ENCODE measurements around the gene FSCN2. TPM values are rescaled to one million over a fixed set of nuclear protein-coding genes. Genes with fewer than 3 reads are reported as not detected.

The FSCN2 gene
- total and polyA plus RNA-seq, 2 experiments from 2014 or later, result 0.13 to 1.6 TPM

- TF ChIP-seq ZNF331 (CRISPR knock-in tag; IDR thresholded peaks at IDR 0.05; ENCODE audit: low read depth) (no peak), ETS1 (IDR thresholded peaks at IDR 0.05) (no peak), EZH2phosphoT487 (IDR thresholded peaks at IDR 0.05; ENCODE audit: unreplicated experiment) (no peak), CREB1 (CRISPR knock-in tag; IDR thresholded peaks at IDR 0.05; ENCODE audit: low read depth) (no peak), STAT1 (IDR thresholded peaks at IDR 0.05; ENCODE audit: unreplicated experiment) (no peak), EZH2 (IDR thresholded peaks at IDR 0.05; ENCODE audit: low read depth, unreplicated experiment) (no peak), CTCF (conservative IDR thresholded peaks at IDR 0.05; ENCODE audit: low read depth in 2 of 2) (no peak), REST (IDR thresholded peaks at IDR 0.05; ENCODE audit: unreplicated experiment) (no peak), NANOG (IDR thresholded peaks at IDR 0.05; ENCODE audit: borderline replicate concordance) (no peak)
- TF ChIP-seq, protein P1, sequence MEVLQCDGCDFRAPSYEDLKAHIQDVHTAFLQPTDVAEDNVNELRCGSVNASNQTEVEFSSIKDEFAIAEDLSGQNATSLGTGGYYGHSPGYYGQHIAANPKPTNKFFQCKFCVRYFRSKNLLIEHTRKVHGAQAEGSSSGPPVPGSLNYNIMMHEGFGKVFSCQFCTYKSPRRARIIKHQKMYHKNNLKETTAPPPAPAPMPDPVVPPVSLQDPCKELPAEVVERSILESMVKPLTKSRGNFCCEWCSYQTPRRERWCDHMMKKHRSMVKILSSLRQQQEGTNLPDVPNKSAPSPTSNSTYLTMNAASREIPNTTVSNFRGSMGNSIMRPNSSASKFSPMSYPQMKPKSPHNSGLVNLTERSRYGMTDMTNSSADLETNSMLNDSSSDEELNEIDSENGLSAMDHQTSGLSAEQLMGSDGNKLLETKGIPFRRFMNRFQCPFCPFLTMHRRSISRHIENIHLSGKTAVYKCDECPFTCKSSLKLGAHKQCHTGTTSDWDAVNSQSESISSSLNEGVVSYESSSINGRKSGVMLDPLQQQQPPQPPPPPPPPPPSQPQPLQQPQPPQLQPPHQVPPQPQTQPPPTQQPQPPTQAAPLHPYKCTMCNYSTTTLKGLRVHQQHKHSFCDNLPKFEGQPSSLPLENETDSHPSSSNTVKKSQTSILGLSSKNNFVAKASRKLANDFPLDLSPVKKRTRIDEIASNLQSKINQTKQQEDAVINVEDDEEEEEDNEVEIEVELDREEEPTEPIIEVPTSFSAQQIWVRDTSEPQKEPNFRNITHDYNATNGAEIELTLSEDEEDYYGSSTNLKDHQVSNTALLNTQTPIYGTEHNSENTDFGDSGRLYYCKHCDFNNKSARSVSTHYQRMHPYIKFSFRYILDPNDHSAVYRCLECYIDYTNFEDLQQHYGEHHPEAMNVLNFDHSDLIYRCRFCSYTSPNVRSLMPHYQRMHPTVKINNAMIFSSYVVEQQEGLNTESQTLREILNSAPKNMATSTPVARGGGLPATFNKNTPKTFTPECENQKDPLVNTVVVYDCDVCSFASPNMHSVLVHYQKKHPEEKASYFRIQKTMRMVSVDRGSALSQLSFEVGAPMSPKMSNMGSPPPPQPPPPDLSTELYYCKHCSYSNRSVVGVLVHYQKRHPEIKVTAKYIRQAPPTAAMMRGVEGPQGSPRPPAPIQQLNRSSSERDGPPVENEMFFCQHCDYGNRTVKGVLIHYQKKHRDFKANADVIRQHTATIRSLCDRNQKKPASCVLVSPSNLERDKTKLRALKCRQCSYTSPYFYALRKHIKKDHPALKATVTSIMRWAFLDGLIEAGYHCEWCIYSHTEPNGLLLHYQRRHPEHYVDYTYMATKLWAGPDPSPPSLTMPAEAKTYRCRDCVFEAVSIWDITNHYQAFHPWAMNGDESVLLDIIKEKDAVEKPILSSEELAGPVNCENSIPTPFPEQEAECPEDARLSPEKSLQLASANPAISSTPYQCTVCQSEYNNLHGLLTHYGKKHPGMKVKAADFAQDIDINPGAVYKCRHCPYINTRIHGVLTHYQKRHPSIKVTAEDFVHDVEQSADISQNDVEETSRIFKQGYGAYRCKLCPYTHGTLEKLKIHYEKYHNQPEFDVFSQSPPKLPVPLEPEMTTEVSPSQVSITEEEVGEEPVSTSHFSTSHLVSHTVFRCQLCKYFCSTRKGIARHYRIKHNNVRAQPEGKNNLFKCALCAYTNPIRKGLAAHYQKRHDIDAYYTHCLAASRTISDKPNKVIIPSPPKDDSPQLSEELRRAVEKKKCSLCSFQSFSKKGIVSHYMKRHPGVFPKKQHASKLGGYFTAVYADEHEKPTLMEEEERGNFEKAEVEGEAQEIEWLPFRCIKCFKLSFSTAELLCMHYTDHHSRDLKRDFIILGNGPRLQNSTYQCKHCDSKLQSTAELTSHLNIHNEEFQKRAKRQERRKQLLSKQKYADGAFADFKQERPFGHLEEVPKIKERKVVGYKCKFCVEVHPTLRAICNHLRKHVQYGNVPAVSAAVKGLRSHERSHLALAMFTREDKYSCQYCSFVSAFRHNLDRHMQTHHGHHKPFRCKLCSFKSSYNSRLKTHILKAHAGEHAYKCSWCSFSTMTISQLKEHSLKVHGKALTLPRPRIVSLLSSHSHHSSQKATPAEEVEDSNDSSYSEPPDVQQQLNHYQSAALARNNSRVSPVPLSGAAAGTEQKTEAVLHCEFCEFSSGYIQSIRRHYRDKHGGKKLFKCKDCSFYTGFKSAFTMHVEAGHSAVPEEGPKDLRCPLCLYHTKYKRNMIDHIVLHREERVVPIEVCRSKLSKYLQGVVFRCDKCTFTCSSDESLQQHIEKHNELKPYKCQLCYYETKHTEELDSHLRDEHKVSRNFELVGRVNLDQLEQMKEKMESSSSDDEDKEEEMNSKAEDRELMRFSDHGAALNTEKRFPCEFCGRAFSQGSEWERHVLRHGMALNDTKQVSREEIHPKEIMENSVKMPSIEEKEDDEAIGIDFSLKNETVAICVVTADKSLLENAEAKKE (CRISPR knock-in tag; IDR thresholded peaks at IDR 0.05), result no peak
- Histone ChIP-seq H3K27me3 (ENCODE audit: insufficient read depth) (no peaks in the 10 kb centered on the region), H3K9me2 (ENCODE audit: insufficient read depth) (no peaks in the 10 kb centered on the region), H3K36me3 (ENCODE audit: insufficient read depth) (peaks cover 53% of the 10 kb centered on the region), H3F3A (replicated peaks; ENCODE audit: low read depth) (peaks cover 9% of the 10 kb centered on the region; the same call in 1 of the 2 replicates), H3K79me2 (replicated peaks; ENCODE audit: insufficient read depth) (peaks cover 5% of the 10 kb centered on the region; the same call in 1 of the 2 replicates), H3K27ac (ENCODE audit: low read depth) (no peak overlapping the region), H3K4me2 (no peak overlapping the region), H3K4me1 (ENCODE audit: insufficient read depth) (no peaks in the 10 kb centered on the region), H3K4me3 (no peak overlapping the region), H4K20me1 (replicated peaks; ENCODE audit: insufficient read depth) (peaks cover 19% of the 10 kb centered on the region; the same call in 1 of the 2 replicates), H2AFZ (no peak overlapping the region)
- Mint-ChIP-seq H3K9me3 (no peaks in the 10 kb centered on the region), H3K4me3 (no peak overlapping the region), H3K4me1 (no peaks in the 10 kb centered on the region), H3K36me3 (ENCODE audit: low read depth) (peaks cover 60% of the 10 kb centered on the region), H3K27ac (no peak overlapping the region), H3K27me3 (ENCODE audit: insufficient read depth, low read depth, poor library complexity) (peaks cover 2% of the 10 kb centered on the region)
- DNase-seq (ENCODE audit: low spot score), result no peak
- no peak for ATAC-seq
Measured at GRCh38 chr17:81583589-81584342, 55.6 kb downstream of the FSCN2 start.
